ENCODE results near the gene HOXB2.

The HOXB2 gene

DNA sequence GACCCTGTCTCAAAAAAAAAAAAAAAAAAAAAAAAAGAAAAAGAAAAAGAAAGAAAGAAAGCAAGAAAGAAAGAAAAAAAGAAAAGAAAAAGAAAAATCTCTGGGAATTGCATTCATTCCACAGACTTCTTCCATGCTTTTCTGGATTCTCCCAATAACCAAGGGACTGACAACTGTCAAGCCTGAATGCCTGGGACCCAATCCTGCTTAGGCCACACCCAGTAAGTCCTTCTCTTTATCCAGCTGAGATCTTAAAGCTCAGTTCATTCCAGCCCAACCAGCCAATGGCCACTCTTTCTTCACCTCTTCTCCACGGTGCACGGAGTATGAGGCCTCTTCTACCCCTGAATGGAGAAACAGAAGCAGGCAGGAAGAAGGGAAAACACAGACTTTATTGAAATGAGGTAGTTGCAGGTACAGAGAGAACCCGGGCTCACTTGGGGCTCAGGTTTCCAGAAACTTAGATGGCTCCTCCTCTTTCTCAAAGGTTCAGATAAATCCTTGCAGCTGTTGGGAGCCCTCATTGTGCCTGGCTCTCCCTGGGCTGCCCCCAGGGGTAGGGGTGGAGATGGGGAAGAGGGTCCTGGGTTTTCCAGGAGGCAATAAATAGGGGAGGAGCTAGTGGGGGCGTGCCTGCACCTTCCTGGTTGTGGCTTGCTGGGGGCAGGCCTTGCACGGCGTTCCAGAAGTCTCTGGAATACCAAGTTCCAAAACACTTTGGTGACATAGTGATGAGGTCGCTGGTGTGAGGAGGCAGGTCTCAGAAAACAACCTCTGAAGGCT is 16.6 kb downstream of the HOXB2 start:
- Histone ChIP-seq H3K4me1 (ENCODE audit: control insufficient read depth, insufficient read depth, low read length) (no peaks in the 10 kb centered on the region; the same call in 1 of the 2 replicates), H3K9me3 (ENCODE audit: control insufficient read depth, insufficient read depth, low read depth, low read length) (no peaks in the 10 kb centered on the region), H3K27ac (ENCODE audit: extremely low read depth, low read depth, low read length) (no peak overlapping the region; the same call in 1 of the 2 replicates), H3K4me3 (ENCODE audit: low read depth, low read length) (no peak overlapping the region), H3K36me3 (ENCODE audit: control insufficient read depth in 2 of 2, insufficient read depth in 1 of 2, low read length in 2 of 2) (no peaks in the 10 kb centered on the region)
- ChIA-PET CTCF (interaction anchor here (0.7 to 1.0 kb wide), 2 partner anchors 12 to 34 kb away, joined by 3 to 4 read pairs; no protein-coding TSS in a partner anchor), POLR2A (interaction anchor here (0.8 kb wide), 1 partner anchor 31 kb away, joined by 5 read pairs; no protein-coding TSS in a partner anchor)
- no peak for TF ChIP-seq HOXC10 (CRISPR knock-in tag; IDR thresholded peaks at IDR 0.05)
- no peak for TF ChIP-seq ZNF561 (tag by site-specific recombination; IDR thresholded peaks at IDR 0.05; ENCODE audit: borderline replicate concordance)
- TF ChIP-seq, protein P1, sequence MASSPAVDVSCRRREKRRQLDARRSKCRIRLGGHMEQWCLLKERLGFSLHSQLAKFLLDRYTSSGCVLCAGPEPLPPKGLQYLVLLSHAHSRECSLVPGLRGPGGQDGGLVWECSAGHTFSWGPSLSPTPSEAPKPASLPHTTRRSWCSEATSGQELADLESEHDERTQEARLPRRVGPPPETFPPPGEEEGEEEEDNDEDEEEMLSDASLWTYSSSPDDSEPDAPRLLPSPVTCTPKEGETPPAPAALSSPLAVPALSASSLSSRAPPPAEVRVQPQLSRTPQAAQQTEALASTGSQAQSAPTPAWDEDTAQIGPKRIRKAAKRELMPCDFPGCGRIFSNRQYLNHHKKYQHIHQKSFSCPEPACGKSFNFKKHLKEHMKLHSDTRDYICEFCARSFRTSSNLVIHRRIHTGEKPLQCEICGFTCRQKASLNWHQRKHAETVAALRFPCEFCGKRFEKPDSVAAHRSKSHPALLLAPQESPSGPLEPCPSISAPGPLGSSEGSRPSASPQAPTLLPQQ (tag by site-specific recombination; IDR thresholded peaks at IDR 0.05): no peak
- TF ChIP-seq, protein P2, sequence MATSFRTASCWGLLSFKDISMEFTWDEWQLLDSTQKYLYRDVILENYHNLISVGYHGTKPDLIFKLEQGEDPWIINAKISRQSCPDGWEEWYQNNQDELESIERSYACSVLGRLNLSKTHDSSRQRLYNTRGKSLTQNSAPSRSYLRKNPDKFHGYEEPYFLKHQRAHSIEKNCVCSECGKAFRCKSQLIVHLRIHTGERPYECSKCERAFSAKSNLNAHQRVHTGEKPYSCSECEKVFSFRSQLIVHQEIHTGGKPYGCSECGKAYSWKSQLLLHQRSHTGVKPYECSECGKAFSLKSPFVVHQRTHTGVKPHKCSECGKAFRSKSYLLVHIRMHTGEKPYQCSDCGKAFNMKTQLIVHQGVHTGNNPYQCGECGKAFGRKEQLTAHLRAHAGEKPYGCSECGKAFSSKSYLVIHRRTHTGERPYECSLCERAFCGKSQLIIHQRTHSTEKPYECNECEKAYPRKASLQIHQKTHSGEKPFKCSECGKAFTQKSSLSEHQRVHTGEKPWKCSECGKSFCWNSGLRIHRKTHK (tag by site-specific recombination; IDR thresholded peaks at IDR 0.05): no peak
- no peak for TF ChIP-seq ZNF324 (tag by site-specific recombination; IDR thresholded peaks at IDR 0.05)
- TF ChIP-seq ZNF600 (tag by site-specific recombination; IDR thresholded peaks at IDR 0.05): 0 out of 2 replicates have a peak, but pooled peaks have one; percentile 20
- TF ChIP-seq, protein P3, sequence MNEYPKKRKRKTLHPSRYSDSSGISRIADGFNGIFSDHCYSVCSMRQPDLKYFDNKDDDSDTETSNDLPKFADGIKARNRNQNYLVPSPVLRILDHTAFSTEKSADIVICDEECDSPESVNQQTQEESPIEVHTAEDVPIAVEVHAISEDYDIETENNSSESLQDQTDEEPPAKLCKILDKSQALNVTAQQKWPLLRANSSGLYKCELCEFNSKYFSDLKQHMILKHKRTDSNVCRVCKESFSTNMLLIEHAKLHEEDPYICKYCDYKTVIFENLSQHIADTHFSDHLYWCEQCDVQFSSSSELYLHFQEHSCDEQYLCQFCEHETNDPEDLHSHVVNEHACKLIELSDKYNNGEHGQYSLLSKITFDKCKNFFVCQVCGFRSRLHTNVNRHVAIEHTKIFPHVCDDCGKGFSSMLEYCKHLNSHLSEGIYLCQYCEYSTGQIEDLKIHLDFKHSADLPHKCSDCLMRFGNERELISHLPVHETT (tag by site-specific recombination; IDR thresholded peaks at IDR 0.05): no peak
- TF ChIP-seq, protein P4, sequence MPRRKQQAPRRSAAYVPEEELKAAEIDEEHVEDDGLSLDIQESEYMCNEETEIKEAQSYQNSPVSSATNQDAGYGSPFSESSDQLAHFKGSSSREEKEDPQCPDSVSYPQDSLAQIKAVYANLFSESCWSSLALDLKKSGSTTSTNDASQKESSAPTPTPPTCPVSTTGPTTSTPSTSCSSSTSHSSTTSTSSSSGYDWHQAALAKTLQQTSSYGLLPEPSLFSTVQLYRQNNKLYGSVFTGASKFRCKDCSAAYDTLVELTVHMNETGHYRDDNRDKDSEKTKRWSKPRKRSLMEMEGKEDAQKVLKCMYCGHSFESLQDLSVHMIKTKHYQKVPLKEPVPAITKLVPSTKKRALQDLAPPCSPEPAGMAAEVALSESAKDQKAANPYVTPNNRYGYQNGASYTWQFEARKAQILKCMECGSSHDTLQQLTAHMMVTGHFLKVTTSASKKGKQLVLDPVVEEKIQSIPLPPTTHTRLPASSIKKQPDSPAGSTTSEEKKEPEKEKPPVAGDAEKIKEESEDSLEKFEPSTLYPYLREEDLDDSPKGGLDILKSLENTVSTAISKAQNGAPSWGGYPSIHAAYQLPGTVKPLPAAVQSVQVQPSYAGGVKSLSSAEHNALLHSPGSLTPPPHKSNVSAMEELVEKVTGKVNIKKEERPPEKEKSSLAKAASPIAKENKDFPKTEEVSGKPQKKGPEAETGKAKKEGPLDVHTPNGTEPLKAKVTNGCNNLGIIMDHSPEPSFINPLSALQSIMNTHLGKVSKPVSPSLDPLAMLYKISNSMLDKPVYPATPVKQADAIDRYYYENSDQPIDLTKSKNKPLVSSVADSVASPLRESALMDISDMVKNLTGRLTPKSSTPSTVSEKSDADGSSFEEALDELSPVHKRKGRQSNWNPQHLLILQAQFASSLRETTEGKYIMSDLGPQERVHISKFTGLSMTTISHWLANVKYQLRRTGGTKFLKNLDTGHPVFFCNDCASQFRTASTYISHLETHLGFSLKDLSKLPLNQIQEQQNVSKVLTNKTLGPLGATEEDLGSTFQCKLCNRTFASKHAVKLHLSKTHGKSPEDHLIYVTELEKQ (tag by site-specific recombination; IDR thresholded peaks at IDR 0.05; ENCODE audit: borderline replicate concordance): no peak
- TF ChIP-seq ZNF701 (tag by site-specific recombination; IDR thresholded peaks at IDR 0.05): no peak
- peak; percentile 13; the same call in 1 of the 2 replicates for TF ChIP-seq ZNF335 (tag by site-specific recombination; conservative IDR thresholded peaks at IDR 0.05)
- TF ChIP-seq, protein P5, sequence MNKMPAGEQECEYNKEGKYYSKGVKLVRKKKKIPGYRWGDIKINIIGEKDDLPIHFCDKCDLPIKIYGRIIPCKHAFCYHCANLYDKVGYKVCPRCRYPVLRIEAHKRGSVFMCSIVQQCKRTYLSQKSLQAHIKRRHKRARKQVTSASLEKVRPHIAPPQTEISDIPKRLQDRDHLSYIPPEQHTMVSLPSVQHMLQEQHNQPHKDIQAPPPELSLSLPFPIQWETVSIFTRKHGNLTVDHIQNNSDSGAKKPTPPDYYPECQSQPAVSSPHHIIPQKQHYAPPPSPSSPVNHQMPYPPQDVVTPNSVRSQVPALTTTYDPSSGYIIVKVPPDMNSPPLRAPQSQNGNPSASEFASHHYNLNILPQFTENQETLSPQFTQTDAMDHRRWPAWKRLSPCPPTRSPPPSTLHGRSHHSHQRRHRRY (tag by site-specific recombination; IDR thresholded peaks at IDR 0.05): no peak
- TF ChIP-seq KLF10 (tag by site-specific recombination; IDR thresholded peaks at IDR 0.05): peak; percentile 48; the same call in 1 of the 2 replicates
- TF ChIP-seq ZNF146 (tag by site-specific recombination; IDR thresholded peaks at IDR 0.05): no peak
- TF ChIP-seq ZNF777 (tag by site-specific recombination; IDR thresholded peaks at IDR 0.05; ENCODE audit: borderline replicate concordance): no peak
- no peak for TF ChIP-seq SCRT2 (tag by site-specific recombination; IDR thresholded peaks at IDR 0.05)
- TF ChIP-seq, protein P6, sequence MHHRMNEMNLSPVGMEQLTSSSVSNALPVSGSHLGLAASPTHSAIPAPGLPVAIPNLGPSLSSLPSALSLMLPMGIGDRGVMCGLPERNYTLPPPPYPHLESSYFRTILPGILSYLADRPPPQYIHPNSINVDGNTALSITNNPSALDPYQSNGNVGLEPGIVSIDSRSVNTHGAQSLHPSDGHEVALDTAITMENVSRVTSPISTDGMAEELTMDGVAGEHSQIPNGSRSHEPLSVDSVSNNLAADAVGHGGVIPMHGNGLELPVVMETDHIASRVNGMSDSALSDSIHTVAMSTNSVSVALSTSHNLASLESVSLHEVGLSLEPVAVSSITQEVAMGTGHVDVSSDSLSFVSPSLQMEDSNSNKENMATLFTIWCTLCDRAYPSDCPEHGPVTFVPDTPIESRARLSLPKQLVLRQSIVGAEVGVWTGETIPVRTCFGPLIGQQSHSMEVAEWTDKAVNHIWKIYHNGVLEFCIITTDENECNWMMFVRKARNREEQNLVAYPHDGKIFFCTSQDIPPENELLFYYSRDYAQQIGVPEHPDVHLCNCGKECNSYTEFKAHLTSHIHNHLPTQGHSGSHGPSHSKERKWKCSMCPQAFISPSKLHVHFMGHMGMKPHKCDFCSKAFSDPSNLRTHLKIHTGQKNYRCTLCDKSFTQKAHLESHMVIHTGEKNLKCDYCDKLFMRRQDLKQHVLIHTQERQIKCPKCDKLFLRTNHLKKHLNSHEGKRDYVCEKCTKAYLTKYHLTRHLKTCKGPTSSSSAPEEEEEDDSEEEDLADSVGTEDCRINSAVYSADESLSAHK (tag by site-specific recombination; IDR thresholded peaks at IDR 0.05): no peak
- TF ChIP-seq ZNF174 (tag by site-specific recombination; IDR thresholded peaks at IDR 0.05): no peak
- TF ChIP-seq ZNF211 (tag by site-specific recombination; IDR thresholded peaks at IDR 0.05; ENCODE audit: low read depth): no peak
- no peak for TF ChIP-seq ZNF19 (tag by site-specific recombination; IDR thresholded peaks at IDR 0.05; ENCODE audit: low read depth)
- TF ChIP-seq ZNF785 (tag by site-specific recombination; IDR thresholded peaks at IDR 0.05): no peak
- TF ChIP-seq, protein P7, sequence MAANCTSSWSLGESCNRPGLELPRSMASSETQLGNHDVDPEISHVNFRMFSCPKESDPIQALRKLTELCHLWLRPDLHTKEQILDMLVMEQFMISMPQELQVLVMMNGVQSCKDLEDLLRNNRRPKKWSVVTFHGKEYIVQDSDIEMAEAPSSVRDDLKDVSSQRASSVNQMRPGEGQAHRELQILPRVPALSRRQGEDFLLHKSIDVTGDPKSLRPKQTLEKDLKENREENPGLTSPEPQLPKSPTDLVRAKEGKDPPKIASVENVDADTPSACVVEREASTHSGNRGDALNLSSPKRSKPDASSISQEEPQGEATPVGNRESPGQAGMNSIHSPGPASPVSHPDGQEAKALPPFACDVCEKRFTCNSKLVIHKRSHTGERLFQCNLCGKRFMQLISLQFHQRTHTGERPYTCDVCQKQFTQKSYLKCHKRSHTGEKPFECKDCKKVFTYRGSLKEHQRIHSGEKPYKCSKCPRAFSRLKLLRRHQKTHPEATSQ (tag by site-specific recombination; IDR thresholded peaks at IDR 0.05): no peak
- TF ChIP-seq ZSCAN30 (tag by site-specific recombination; IDR thresholded peaks at IDR 0.05): no peak
- TF ChIP-seq GLI4 (tag by site-specific recombination; IDR thresholded peaks at IDR 0.05): no peak
- no peak for TF ChIP-seq ZNF623 (tag by site-specific recombination; IDR thresholded peaks at IDR 0.05)
